HG03439 (cell line): ENCODE measurements around the gene SOX12.

Source experiments
- ATAC-seq: cut with Tn5 transposase; IDR thresholded peaks from one replicate; pipeline ENCODE4 v1.9.1; 2021; ENCODE audit warnings: mild to moderate bottlenecking, moderate library complexity; ENCODE audit not compliant: unreplicated experiment

SOX12 gene

GRCh38 chr20:325045-325888 is at the start of gene SOX12:
Gene SOX12, plus strand, starts transcription at chr20:325552. Its CDS starts 373 bp downstream, at chr20:325925.
- peak; percentile 77 for ATAC-seq

DNA sequence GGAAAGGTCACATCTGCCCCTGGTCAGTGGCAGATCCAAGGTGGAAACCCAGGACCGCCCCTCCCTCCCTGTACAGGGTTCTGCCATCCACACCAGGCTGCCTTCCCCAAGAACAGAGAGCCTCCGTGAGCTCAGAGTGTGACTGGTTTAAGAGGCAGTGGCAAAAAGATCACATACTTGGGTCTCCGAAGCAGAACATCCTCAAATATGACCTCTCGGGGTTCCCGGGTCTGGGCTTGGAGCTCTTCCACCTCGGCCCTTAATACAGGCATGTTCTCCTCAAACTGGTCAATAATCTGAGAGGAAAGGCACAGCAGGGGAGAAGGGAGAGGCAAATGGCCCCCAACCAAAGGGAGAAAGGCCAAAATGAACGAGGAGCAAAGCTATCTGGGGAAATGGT is 49.6 kb upstream of the SOX12 start:
- ATAC-seq = no peak

GRCh38 chr20:276620-277495 is 48.5 kb upstream of the SOX12 start:
- ATAC-seq = no peak

GRCh38 chr20:277496-277781 is 47.9 kb upstream of the SOX12 start:
- no peak for ATAC-seq

GRCh38 chr20:278181-278580 is 47.2 kb upstream of the SOX12 start:
- ATAC-seq = no peak

- no peak for ATAC-seq
Measured at GRCh38 chr20:278607-279571, 46.5 kb upstream of the SOX12 start.

- no peak for ATAC-seq
Measured at GRCh38 chr20:284172-284571, 41.2 kb upstream of the SOX12 start.

DNA sequence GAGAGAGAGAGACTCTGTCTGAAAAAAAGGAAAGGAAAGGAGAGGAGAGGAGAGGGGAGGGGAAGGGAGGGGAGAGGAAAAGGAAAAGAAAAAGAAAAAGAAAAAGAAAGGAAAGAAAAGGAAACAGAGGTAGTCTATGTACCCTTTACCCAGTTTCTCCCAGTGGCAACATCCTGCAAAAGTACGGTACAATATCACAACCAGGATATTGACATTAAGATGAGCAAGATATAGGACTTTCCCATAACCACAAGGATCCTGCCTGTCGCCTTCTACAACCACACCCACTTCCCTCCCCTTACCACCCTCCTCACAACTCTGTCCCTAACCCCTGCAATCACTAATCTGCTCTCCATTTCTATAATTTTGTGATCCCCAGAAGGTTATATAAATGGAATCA is 38.8 kb upstream of the SOX12 start:
- no peak for ATAC-seq

GRCh38 chr20:288956-289692 is 36.2 kb upstream of the SOX12 start:
- no peak for ATAC-seq

- no peak for ATAC-seq
Measured at GRCh38 chr20:289693-290083, 35.7 kb upstream of the SOX12 start.

DNA sequence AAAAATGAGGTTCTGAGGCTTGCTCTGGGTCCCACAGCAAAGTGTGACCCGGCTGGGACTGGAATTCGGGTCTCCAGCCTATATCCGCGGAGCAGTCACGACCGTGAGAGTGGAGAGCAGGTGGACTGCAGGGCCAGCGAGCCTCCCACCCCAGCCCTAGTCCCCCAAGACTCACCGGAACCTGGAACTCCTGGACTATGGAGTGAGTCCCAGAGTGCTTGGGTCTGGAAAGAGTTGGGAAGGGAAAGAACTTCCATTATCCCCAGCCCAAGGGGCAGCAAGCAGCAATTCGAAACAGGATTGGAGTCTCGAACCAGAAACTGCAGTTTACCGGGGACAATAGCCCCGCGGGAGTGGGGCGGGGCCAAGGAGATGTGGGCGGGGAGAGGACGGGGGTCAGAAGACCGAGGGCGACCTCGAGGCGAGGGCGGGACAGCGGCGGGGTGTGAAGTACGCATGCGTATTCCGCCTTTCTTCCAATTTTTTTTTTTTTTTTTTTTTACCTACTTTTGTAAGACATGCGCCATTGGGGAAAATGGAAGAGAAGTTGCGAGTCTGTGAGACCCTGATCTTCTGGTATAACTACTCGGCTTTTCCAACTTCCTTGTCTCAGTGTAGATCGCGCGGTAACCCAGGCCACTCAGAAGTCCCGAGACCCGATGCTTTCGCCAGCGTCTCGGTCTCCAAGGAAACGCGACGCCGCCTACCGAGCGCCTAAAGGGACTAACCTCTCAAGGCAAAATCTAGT is 35.1 kb upstream of the SOX12 start, which contains the start of gene C20orf96:
Gene C20orf96 (minus strand): TSS at position 667 of the 748 bp plus-strand sequence. CDS start 140 bp downstream, at position 527.
- peak; percentile 82 for ATAC-seq

GRCh38 chr20:294602-295001 is 30.8 kb upstream of the SOX12 start:
- ATAC-seq = no peak

DNA sequence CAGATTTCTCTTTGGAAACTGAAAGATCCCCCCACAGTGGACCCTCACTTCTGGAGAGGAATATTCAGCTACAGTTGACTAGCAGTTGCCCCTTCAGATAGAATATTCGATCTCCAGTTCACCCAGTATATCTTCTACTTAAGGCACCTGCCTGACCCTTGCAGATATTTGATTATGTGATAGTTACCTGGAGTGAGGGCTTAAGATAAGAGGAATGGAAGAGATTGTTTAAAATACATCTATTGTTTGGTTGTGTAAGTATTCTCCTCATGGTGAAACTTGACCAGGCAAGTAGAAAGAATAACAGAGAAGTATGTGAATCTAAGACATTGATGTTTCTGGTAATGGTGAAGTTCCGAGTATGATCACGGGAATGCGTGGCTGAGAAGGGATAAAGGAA is 29.5 kb upstream of the SOX12 start:
- ATAC-seq = no peak

DNA sequence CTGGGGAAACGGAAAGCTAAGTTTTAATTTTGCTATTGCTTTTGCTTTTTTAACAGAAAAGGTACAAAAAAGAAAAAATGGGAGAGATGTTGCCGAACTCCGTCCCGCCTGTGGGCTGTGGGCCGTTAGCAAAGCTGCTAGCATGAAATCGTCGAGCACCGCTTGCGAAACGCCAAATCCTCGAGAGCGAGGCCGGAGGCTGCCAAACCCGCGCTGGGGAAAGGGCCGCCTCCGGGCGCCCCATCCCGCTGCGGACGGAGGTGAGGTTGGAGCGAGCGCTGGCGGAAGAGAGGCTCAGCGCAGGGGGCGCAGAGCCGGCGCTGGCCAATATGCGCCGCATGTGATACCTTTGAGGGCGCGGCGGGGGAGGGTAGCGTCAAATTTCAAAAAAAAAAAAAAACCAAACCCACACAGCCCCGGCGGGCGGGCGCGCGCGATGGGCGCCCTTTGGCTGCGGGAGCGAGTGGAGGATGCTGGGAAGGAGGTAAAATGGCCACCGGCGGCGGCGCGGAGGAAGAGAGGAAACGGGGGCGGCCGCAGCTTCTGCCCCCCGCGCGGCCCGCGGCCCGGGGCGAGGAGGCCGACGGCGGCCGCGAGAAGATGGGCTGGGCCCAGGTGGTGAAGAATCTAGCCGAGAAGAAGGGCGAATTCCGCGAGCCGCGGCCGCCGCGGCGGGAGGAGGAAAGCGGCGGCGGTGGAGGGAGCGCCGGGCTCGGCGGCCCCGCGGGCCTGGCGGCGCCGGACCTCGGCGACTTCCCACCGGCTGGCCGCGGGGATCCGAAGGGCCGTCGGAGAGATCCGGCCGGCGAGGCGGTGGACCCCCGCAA is 28.0 kb upstream of the SOX12 start, which contains the start of gene ZCCHC3:
Gene ZCCHC3 (plus strand): TSS at position 473 of the 827 bp plus-strand sequence. CDS start 17 bp downstream, at position 490.
- ATAC-seq = peak; percentile 79

- ATAC-seq = peak; percentile 27
Measured at GRCh38 chr20:297925-298775, 27.2 kb upstream of the SOX12 start.

- ATAC-seq = no peak
Measured at GRCh38 chr20:298776-299391, 26.5 kb upstream of the SOX12 start.

DNA sequence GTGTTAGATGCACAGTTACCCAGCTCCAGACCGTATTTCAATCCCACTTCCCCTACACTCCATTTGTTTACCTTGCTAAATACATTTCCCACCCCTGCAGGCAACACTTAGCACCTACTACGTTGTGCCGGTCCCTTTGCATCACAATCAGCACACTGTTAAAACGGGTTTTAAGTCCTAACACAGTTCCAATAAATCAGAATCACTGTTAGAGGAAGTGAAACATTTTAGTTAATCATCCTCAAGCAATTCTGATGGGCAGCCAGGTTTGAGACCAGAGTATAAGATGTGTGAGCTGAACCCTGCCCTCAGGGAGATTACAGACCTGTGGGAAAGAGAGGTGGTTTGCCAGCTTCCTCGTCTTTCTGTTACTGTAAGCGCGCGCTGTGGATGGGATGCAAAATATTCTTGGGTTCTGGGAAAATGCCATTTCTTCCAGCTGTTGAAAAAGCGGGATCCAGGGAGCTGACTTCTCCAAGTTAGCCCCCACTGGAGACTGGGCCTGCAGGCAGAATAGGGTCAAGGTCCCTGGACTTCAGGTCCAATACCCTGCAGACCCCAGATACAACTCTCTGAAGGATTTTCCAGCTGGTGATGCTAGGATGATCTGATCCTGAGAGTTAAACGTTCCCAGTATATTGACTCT is 24.9 kb upstream of the SOX12 start:
- no peak for ATAC-seq
